HCT116 (cell line): ENCODE results near the gene MT3. TPM values are rescaled to one million over a fixed set of nuclear protein-coding genes. Genes with fewer than 3 reads are reported as not detected.
A peak's percentile ranks its signal among the peaks of the same experiment; 100 is the strongest.

Experiments
- ATAC-seq: fragments of 200-7000 bp; cut with Tn5 transposase; 2 replicates; pipeline ENCODE4 v1.9.1; 2020; ENCODE audit warnings: mild to moderate bottlenecking, moderate library complexity
- BruUV-seq: library from RNA; stranded (reverse); fragments of 400-500 nt; replicated peaks from 2 replicates; lab custom pipeline; 2021; lab: Mats Ljungman, UMichigan
- CTCF ChIA-PET: fragments of 300-600 bp; sonication (Branson Sonifier 250); formaldehyde crosslinking; loops from one replicate; lab custom pipeline; 2021; ENCODE audit warnings: antibody characterized with exemption; lab: Charles Lee
- POLR2A ChIA-PET: fragments of 300-600, 350-600 bp; sonication (Branson Sonifier 250); formaldehyde crosslinking; loops from one replicate; lab custom pipeline; 2021; ENCODE audit warnings: antibody characterized with exemption; lab: Charles Lee
- RAD21 ChIA-PET, 2 experiments: fragments of 300-600 bp; sonication (Branson Sonifier 250); formaldehyde crosslinking; loops; one replicate each; lab custom pipeline; 2023; ENCODE audit warnings: low total read pairs in 2 of 2; ENCODE audit not compliant: uncharacterized antibody in 2 of 2, unreplicated experiment in 2 of 2, low non-redundant PET in 1 of 2; lab: Charles Lee
- DNase-seq: peaks from one replicate; pipeline ENCODE4 v3.0.0-alpha.2; 2010; ENCODE audit warnings: low read depth, low spot score
- H2AFZ ChIP-seq: fragments of 200-600 bp; shearing (Covaris generic), sonication (generic); 2 replicates; pipeline ENCODE4 v1.6.1; 2017; ENCODE audit warnings: low read depth, mixed run types, mixed read lengths, antibody characterized with exemption, low read length; ENCODE audit not compliant: poor library complexity, severe bottlenecking
- H3K27ac ChIP-seq: 2 replicates; pipeline ENCODE4 v1.5.1; 2012; ENCODE audit warnings: low read depth, low read length
- H3K27me3 ChIP-seq: fragments of 200-600 bp; sonication (generic); 2 replicates; pipeline ENCODE4 v1.6.1; 2016; ENCODE audit warnings: mixed run types, low read length, mixed read lengths; ENCODE audit not compliant: insufficient read depth
- H3K36me3 ChIP-seq, 2 experiments: fragments of 200-500 bp in 1 of 2; fragments of 200-600 bp in 1 of 2; sonication (Bioruptor generic) in 1 of 2; sonication (generic) in 1 of 2; 2 replicates each; pipeline versions ENCODE4 v1.5.1 to v1.6.1; 2014 to 2016; ENCODE audit warnings: low read length in 2 of 2, inconsistent platforms in 1 of 2, mixed read lengths in 1 of 2, mixed run types in 1 of 2; ENCODE audit not compliant: insufficient read depth in 2 of 2, control insufficient read depth in 1 of 2
- H3K4me1 ChIP-seq, 2 experiments: fragments of 200-600 bp in 1 of 2; sonication (generic) in 1 of 2; 2 replicates each; pipeline versions ENCODE4 v1.5.1 to v1.6.1; 2012 to 2017; ENCODE audit warnings: low read length in 2 of 2, inconsistent platforms in 1 of 2, mild to moderate bottlenecking in 1 of 2, mixed read lengths in 1 of 2, mixed run types in 1 of 2, moderate library complexity in 1 of 2; ENCODE audit not compliant: insufficient read depth in 2 of 2, control insufficient read depth in 1 of 2
- H3K4me2 ChIP-seq: fragments of 200-600 bp; sonication (generic); 2 replicates; pipeline ENCODE4 v1.6.1; 2017; ENCODE audit warnings: mixed run types, low read length, mixed read lengths
- H3K4me3 ChIP-seq, 2 experiments: fragments of 200-600 bp in 1 of 2; sonication (generic) in 1 of 2; replicated peaks in 1 of 2; 2 replicates each; pipeline ENCODE4 v1.5.1; 2011 to 2016; ENCODE audit warnings: low read length in 2 of 2, control low read depth in 1 of 2, low read depth in 1 of 2, mild to moderate bottlenecking in 1 of 2, mixed read lengths in 1 of 2, mixed run types in 1 of 2
- H3K79me2 ChIP-seq: fragments of 200-600 bp; sonication (generic); 2 replicates; pipeline ENCODE4 v1.6.1; 2017; ENCODE audit warnings: mild to moderate bottlenecking, mixed run types, low read length, moderate library complexity, mixed read lengths; ENCODE audit not compliant: insufficient read depth
- H3K9ac ChIP-seq: fragments of 200-600 bp; sonication (generic); 2 replicates; pipeline ENCODE4 v1.6.1; 2016; ENCODE audit warnings: low read length, mixed read lengths
- H3K9me2 ChIP-seq: fragments of 200-600 bp; sonication (generic), shearing (Covaris generic); 2 replicates; pipeline ENCODE4 v1.6.1; 2017; ENCODE audit warnings: mixed run types, mild to moderate bottlenecking, moderate library complexity; ENCODE audit not compliant: insufficient read depth
- H3K9me3 ChIP-seq, 2 experiments: fragments of 200-500 bp in 1 of 2; fragments of 200-600 bp in 1 of 2; sonication (Bioruptor generic) in 1 of 2; sonication (generic) in 1 of 2; 2 replicates each; pipeline ENCODE4 v1.6.1; 2014 to 2017; ENCODE audit warnings: low read length in 2 of 2, mixed read lengths in 2 of 2, inconsistent platforms in 1 of 2, low read depth in 1 of 2, mild to moderate bottlenecking in 1 of 2, mixed run types in 1 of 2, moderate library complexity in 1 of 2; ENCODE audit not compliant: control insufficient read depth in 1 of 2, insufficient read depth in 1 of 2
- H4K20me1 ChIP-seq: fragments of 200-600 bp; sonication (generic), shearing (Covaris generic); 2 replicates; pipeline ENCODE4 v1.6.1; 2017; ENCODE audit warnings: mixed run types, mild to moderate bottlenecking, moderate library complexity; ENCODE audit not compliant: insufficient read depth
- EZH2 ChIP-seq: fragments of 200-600 bp; sonication (generic); IDR thresholded peaks from 2 replicates; pipeline ENCODE4 v1.6.1; 2017; ENCODE audit warnings: antibody characterized with exemption, mixed run types
- FOSL1 ChIP-seq: IDR thresholded peaks from 2 replicates; pipeline ENCODE4 v1.6.1; 2012; ENCODE audit warnings: low read depth
- JUND ChIP-seq: IDR thresholded peaks from 2 replicates; pipeline ENCODE4 v1.6.1; 2012
- POLR2A ChIP-seq: IDR thresholded peaks from 2 replicates; pipeline ENCODE4 v1.7.0; 2011; ENCODE audit warnings: borderline replicate concordance; ENCODE audit not compliant: insufficient read depth, insufficient read length; ENCODE audit errors: extremely low read depth
- SRF ChIP-seq: IDR thresholded peaks from 2 replicates; pipeline ENCODE4 v1.6.1; 2012; ENCODE audit warnings: low read depth
- intact Hi-C: fragments of 100-400 bp; cut with micrococcal nuclease; formaldehyde crosslinking; loops from 2 replicates; pipeline ENCODE4 v1.10.0; 2022
- total RNA-seq: library from RNA; stranded (reverse); gene quantifications from one replicate; pipeline ENCODE4 v1.2.1, GENCODE V29; 2021; ENCODE audit not compliant: unreplicated experiment

Gene MT3
- total RNA-seq, 1 experiment from 2014 or later, result not detected

DNA sequence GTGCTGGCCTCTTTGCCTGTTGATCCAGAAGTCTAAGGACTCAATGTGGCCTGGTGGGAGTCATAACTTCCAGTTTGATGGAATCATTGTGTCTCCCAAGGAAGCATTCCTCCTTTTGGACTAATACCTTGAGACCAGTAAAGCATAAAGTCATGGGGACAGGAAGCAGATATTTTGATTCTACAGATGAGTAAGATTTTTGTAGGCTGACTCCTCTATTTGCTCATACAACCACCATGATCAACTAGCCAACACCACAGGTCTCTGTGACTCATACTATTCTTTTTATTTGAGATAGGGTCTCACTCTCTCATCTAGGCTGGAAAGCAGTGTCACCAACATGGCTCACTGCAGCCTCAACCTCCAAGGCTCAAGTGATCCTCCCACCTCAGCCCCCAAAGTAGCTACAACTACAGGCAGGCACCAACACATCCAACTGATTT is 25.2 kb downstream of the MT3 start:
- CTCF ChIA-PET, result interaction anchor here (1.6 kb wide), 1 partner anchor 14 kb away, joined by 3 read pairs; no protein-coding TSS in a partner anchor
- Histone ChIP-seq H3K4me1 (peaks cover 46 to 57% of the 10 kb centered on the region in 2 experiments), H3K4me3 (no peak overlapping the region), H3K4me2 (peak overlapping the region; percentile 31), H3K36me3 (no peaks in the 10 kb centered on the region), H2AFZ (no peak overlapping the region), H3K27me3 (no peaks in the 10 kb centered on the region), H3K79me2 (peaks cover 3% of the 10 kb centered on the region; the same call in 1 of the 2 replicates), H3K9me2 (no peaks in the 10 kb centered on the region), H4K20me1 (no peaks in the 10 kb centered on the region), H3K9ac (no peak overlapping the region), H3K27ac (peak overlapping the region; percentile 22; the same call in 1 of the 2 replicates), H3K9me3 (no peaks in the 10 kb centered on the region)
- ATAC-seq (no peak), DNase-seq (no peak)
- TF ChIP-seq JUND (no peak), POLR2A (no peak), SRF (no peak), FOSL1 (no peak)
- POLR2A ChIA-PET, result interaction anchor here (16.1 kb wide), 1 partner anchor 10 kb away, joined by 344 read pairs; the partner anchor contains the start of gene MT1E
- intact Hi-C loops, result no loop called here
- RAD21 ChIA-PET, result no interaction called here
- no TSS peak for BruUV-seq

GRCh38 chr16:56615353-56615752 is 26.0 kb downstream of the MT3 start:
- TF ChIP-seq POLR2A (no peak), EZH2 (no peak)
- no peaks in the 10 kb centered on the region for H4K20me1 ChIP-seq
- DNase-seq (no peak), ATAC-seq (no peak)
- H3K27ac ChIP-seq, result no peak overlapping the region
- POLR2A ChIA-PET, result interaction anchor here (16.1 kb wide), 1 partner anchor 9 kb away, joined by 344 read pairs; the partner anchor contains the start of gene MT1E
- no TSS peak for BruUV-seq
- H3K9me2 ChIP-seq, result no peaks in the 10 kb centered on the region
- no peaks in the 10 kb centered on the region for H3K36me3 ChIP-seq
- no peak overlapping the region for H3K9ac ChIP-seq
- H3K4me2 ChIP-seq, result no peak overlapping the region
- H2AFZ ChIP-seq, result no peak overlapping the region
- H3K27me3 ChIP-seq, result no peaks in the 10 kb centered on the region
- CTCF ChIA-PET, result interaction anchor here (1.6 kb wide), 1 partner anchor 15 kb away, joined by 3 read pairs; no protein-coding TSS in a partner anchor
- intact Hi-C loops, result no loop called here
- H3K79me2 ChIP-seq, result no peaks in the 10 kb centered on the region
- RAD21 ChIA-PET, result no interaction called here
- H3K4me3 ChIP-seq, result no peak overlapping the region
- no peaks in the 10 kb centered on the region for H3K9me3 ChIP-seq
- H3K4me1 ChIP-seq, result peaks cover 39 to 49% of the 10 kb centered on the region in 2 experiments
